D721Med (cell line): ENCODE data around the gene MYO1F.

Experiments used
- DNase-seq: peaks from one replicate; pipeline ENCODE4 v3.0.0; 2011; ENCODE audit warnings: low spot score; ENCODE audit not compliant: insufficient read length
- FAIRE-seq: peaks from 2 replicates; lab custom pipeline; 2011; peaks lifted over from hg19 to GRCh38; lab: Jason Lieb, UNC
- TF ChIP-seq, protein P1 (sequence below): IDR thresholded peaks from 2 replicates; pipeline ENCODE4 v1.5.1; 2012; ENCODE audit warnings: mild to moderate bottlenecking, control low read depth; ENCODE audit not compliant: insufficient read depth; ENCODE audit errors: missing control alignments

Gene MYO1F

DNA sequence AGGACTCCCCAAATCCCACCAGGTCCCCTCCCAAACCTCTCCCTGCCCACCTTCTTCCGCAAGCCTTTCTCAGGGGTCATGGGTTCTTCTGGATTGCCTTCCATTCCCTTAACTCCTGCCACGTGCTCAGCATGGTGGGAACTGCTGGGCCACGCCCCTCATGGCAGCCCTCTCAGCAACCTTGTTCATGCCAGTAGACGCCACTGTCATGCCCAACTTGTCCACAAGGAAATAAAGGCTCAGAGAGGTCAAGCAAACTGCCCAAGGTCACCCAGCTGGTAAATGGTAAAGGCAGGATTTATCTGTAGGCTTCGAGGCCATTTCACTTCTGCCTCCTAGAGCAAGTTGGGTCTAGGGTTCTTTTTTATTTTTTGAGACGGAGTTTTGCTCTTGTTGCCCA is 85.7 kb downstream of the MYO1F start:
- FAIRE-seq (no peak), DNase-seq (no peak)
- TF ChIP-seq, protein P1, sequence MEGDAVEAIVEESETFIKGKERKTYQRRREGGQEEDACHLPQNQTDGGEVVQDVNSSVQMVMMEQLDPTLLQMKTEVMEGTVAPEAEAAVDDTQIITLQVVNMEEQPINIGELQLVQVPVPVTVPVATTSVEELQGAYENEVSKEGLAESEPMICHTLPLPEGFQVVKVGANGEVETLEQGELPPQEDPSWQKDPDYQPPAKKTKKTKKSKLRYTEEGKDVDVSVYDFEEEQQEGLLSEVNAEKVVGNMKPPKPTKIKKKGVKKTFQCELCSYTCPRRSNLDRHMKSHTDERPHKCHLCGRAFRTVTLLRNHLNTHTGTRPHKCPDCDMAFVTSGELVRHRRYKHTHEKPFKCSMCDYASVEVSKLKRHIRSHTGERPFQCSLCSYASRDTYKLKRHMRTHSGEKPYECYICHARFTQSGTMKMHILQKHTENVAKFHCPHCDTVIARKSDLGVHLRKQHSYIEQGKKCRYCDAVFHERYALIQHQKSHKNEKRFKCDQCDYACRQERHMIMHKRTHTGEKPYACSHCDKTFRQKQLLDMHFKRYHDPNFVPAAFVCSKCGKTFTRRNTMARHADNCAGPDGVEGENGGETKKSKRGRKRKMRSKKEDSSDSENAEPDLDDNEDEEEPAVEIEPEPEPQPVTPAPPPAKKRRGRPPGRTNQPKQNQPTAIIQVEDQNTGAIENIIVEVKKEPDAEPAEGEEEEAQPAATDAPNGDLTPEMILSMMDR, result no peak

DNA sequence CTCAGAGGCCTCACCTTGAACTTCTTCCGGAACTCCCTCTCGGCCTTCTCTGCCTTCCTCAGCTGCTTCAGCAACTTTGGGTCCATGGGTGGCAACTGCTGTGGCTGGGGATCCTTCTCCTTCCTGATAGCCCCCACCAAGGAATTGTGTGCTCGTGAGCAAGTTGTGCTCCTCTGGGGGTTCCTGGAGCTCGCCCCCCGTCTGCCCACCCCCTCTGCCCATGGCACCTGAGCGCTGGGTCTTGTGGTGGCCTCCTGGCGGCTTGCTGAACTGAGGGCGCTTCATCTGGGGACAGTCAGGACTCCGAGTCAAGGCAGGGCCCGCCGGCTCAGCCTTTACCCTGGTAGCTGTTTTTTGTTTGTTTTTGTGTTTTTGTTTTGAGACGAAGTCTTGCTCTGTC is 86.4 kb downstream of the MYO1F start:
- DNase-seq, result no peak
- TF ChIP-seq, protein P1, result no peak
- no peak for FAIRE-seq

DNA sequence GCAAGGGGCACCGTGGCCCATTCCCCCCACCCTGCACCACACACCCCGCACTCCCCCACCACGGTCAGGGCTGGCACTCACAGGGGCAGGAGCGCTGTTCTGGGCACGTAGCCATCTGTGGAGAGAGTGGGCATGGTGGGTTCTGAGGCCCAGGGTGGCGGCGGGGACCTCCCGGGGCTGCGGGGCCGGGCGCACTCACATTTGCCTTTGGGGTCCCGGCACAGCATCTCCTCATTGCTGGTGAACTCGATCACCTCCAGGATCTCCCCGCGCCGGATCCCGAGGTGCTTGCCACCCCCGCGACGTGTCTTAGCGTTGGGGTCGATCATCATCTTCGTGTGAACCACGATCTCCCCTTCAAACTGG is 86.9 kb downstream of the MYO1F start:
- TF ChIP-seq, protein P1, result no peak
- no peak for DNase-seq
- FAIRE-seq, result no peak

DNA sequence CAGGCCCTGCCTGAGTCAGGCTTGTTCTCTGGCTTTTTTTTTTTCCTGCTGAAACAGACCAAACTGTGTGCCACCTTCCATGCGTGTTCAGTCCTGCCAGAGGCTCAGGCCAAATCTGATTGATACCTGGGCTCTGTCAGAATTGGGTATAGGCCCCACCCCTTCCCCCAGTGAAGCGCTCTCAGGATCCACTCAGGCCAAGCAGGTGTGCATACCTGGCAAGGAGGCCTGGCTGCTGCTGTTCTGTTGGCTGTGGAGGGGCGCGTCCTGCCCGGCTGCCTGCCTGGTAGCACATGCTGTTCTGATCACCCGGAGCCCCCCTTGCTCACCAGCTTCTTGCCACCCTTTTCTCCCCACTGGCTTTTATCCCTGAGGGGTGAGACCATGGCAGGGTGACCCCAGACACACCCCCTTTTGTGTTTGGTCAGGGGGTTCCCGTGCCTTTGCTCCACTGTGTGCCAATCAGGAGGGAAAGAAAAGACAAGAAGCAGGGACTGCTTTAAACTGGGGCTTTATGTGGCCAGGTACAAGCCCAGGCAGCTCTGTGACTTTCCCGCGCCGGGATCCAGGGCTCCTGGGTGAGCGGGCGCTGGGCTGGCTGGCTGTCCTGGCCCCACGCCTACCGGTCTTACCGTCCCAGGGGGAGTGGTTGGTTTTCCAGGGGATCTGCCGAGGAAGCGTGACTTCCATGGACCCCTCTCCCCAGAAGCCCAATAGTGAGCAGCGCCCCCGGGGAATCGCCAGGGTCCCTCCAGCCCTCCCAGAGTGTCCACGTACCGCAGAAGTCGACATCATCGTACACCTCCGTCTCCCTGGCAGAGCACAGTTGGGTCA is 87.5 kb downstream of the MYO1F start:
- TF ChIP-seq, protein P1, result no peak
- DNase-seq (no peak), FAIRE-seq (no peak)

DNA sequence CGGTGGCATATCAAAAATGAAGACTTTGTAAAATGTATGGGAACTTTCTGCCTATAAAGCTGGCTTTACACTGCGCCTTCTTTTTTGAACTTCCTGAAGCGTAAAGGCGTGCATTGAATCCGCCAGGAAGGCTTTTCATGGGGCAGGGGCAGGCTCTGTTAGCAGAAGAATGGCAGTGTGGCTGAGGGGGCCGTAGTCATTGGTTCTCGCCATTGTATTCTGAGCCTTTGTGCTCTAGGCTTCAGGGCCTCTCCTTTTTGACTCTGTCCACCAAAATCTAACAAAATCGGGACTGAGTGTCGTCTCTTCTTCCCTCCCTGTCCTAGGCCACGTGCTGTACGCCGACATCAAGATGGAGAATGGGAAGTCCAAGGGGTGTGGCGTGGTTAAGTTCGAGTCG is 88.9 kb downstream of the MYO1F start:
- FAIRE-seq (no peak), DNase-seq (no peak)
- TF ChIP-seq, protein P1, result no peak

DNA sequence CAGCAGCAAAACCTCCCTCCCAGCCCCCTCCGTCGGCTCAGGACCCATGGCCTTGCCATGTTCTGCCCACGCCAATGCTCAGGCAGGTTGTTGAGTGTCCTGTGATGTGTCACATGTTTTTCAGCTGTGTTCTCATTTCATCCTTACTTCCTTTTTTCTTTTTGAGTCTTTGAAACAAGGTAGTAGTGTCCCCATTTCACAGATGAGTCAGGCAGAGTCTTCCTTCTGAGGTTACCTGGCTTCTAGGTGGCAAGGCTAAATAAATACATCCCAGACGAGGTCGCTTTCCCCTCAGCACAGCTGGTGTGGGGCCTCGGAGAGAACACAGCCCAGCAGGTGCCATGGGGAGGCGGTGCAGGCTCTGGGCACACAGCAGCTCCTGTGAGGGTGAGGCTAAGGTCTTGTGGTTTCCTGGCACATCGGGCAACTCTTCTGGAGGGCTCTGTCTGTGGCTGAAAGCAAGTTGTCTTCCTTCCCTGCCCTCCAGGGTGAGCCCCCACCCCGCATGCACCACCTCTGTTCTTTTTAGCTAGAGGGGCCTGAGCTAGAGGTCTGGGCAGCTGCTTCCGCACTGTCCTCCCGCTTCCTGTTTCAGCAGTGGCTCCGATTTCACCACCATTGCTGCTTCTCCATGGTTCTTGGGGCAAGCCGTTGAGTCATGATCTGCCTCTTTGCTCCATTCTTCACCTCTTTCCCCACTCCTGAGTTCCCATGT is 89.9 kb downstream of the MYO1F start:
- FAIRE-seq (no peak), DNase-seq (no peak)
- TF ChIP-seq, protein P1, result no peak
